CD4-positive, alpha-beta T cell (primary cell): ENCODE data around the gene AVEN. TPM values are rescaled to one million over a fixed set of nuclear protein-coding genes. Genes with fewer than 3 reads are reported as not detected.

Experiments used
- ATAC-seq: fragments of 200-7000 bp; cut with Tn5 transposase; one replicate; pipeline ENCODE4 v1.10.0; 2022; ENCODE audit warnings: mild to moderate bottlenecking; ENCODE audit not compliant: poor library complexity
- CTCF ChIA-PET: fragments of 350-600 bp; sonication (Branson Sonifier 250); formaldehyde crosslinking; loops from one replicate; lab custom pipeline; 2021; ENCODE audit warnings: antibody characterized with exemption, inconsistent platforms; lab: Charles Lee
- POLR2A ChIA-PET: fragments of 350-600 bp; sonication (Branson Sonifier 250); formaldehyde crosslinking; loops from one replicate; lab custom pipeline; 2021; ENCODE audit warnings: antibody characterized with exemption, inconsistent platforms; lab: Charles Lee
- DNase-seq, 14 experiments: peaks; one replicate each; pipeline ENCODE4 v3.0.0-alpha.2; 2013 to 2020; ENCODE audit warnings: mixed read lengths in 2 of 14
- H3K27ac ChIP-seq, 2 donors: one replicate each; pipeline versions ENCODE4 v1.5.1 to v1.7.0; 2013; ENCODE audit warnings: low read length in 2 of 2, low read depth in 1 of 2, mild to moderate bottlenecking in 1 of 2
- H3K27me3 ChIP-seq, 2 experiments: 1 replicate in 1 of 2; 2 replicates in 1 of 2; pipeline versions ENCODE4 v1.6.1 to v1.7.0; 2013; ENCODE audit warnings: low read length in 2 of 2, control low read depth in 1 of 2, mild to moderate bottlenecking in 1 of 2, moderate library complexity in 1 of 2; ENCODE audit not compliant: insufficient read depth in 2 of 2, control insufficient read depth in 1 of 2
- H3K36me3 ChIP-seq: one replicate; pipeline ENCODE4 v1.6.1; 2013; ENCODE audit warnings: low read length, control low read depth; ENCODE audit not compliant: insufficient read depth
- H3K4me1 ChIP-seq: one replicate; pipeline ENCODE4 v1.6.1; 2013; ENCODE audit warnings: low read length, control low read depth; ENCODE audit not compliant: insufficient read depth
- H3K4me3 ChIP-seq: one replicate; pipeline ENCODE4 v1.5.1; 2013; ENCODE audit warnings: mild to moderate bottlenecking, low read length, moderate library complexity
- H3K9me3 ChIP-seq, 2 experiments: 1 replicate in 1 of 2; 2 replicates in 1 of 2; pipeline versions ENCODE4 v1.6.1 to v1.7.0; 2013; ENCODE audit warnings: low read length in 2 of 2, mild to moderate bottlenecking in 2 of 2, control low read depth in 1 of 2, moderate library complexity in 1 of 2; ENCODE audit not compliant: control insufficient read depth in 1 of 2, insufficient read depth in 1 of 2
- H3K27ac Mint-ChIP-seq: one replicate; pipeline ENCODE4 v1.8.0; 2020; ENCODE audit warnings: mixed read lengths
- H3K27me3 Mint-ChIP-seq: one replicate; pipeline ENCODE4 v1.8.0; 2021; ENCODE audit warnings: mixed read lengths
- H3K36me3 Mint-ChIP-seq: one replicate; pipeline ENCODE4 v1.8.0; 2021; ENCODE audit warnings: low read depth, mixed read lengths
- H3K4me1 Mint-ChIP-seq: one replicate; pipeline ENCODE4 v1.8.0; 2021; ENCODE audit warnings: low read depth, mixed read lengths
- H3K4me3 Mint-ChIP-seq: one replicate; pipeline ENCODE4 v1.8.0; 2020; ENCODE audit warnings: mild to moderate bottlenecking, mixed read lengths
- H3K9me3 Mint-ChIP-seq: one replicate; pipeline ENCODE4 v1.8.0; 2020; ENCODE audit warnings: mixed read lengths
- intact Hi-C, 2 experiments: fragments of 100-400 bp; cut with DNase I in 1 of 2; cut with micrococcal nuclease in 1 of 2; formaldehyde crosslinking; loops; one replicate each; pipeline versions ENCODE4 v1.15.1 to v1.9.0; 2023 to 2025; cut with DNase I, micrococcal nuclease
- total RNA-seq, 174 experiments: library from RNA in 2 of 174; stranded (reverse) in 2 of 174; gene quantifications; one replicate each; pipeline ENCODE4 v1.2.3 and lab custom pipeline; 2021 to 2026
- TF ChIP-seq, protein P1 (sequence below): fragments of 200-600 bp; IDR thresholded peaks from one replicate; pipeline ENCODE4 v1.8.0; 2022; ENCODE audit warnings: antibody characterized with exemption, mild to moderate bottlenecking

AVEN gene
- total RNA-seq, 2 experiments from 2014 or later: 4.5 to 4.9 TPM

GRCh38 chr15:33844597-33844996 lies 194.4 kb downstream of the AVEN start:
- H3K27me3 Mint-ChIP-seq: peaks cover 32% of the 10 kb centered on the region
- TF ChIP-seq, protein P1, sequence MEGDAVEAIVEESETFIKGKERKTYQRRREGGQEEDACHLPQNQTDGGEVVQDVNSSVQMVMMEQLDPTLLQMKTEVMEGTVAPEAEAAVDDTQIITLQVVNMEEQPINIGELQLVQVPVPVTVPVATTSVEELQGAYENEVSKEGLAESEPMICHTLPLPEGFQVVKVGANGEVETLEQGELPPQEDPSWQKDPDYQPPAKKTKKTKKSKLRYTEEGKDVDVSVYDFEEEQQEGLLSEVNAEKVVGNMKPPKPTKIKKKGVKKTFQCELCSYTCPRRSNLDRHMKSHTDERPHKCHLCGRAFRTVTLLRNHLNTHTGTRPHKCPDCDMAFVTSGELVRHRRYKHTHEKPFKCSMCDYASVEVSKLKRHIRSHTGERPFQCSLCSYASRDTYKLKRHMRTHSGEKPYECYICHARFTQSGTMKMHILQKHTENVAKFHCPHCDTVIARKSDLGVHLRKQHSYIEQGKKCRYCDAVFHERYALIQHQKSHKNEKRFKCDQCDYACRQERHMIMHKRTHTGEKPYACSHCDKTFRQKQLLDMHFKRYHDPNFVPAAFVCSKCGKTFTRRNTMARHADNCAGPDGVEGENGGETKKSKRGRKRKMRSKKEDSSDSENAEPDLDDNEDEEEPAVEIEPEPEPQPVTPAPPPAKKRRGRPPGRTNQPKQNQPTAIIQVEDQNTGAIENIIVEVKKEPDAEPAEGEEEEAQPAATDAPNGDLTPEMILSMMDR: no peak
- Histone ChIP-seq H3K4me3 (no peak overlapping the region), H3K36me3 (no peaks in the 10 kb centered on the region), H3K27ac (no peak overlapping the region), H3K9me3 (no peaks in the 10 kb centered on the region), H3K27me3 (peaks cover 0 to 4% of the 10 kb centered on the region in 2 experiments), H3K4me1 (no peaks in the 10 kb centered on the region)
- ChIA-PET CTCF (no interaction called here), POLR2A (no interaction called here)
- no peaks in the 10 kb centered on the region for H3K4me1 Mint-ChIP-seq
- no peak for ATAC-seq
- intact Hi-C loops: no loop called here
- H3K4me3 Mint-ChIP-seq: no peak overlapping the region
- no peak for DNase-seq
- no peak overlapping the region for H3K27ac Mint-ChIP-seq
- no peaks in the 10 kb centered on the region for H3K9me3 Mint-ChIP-seq
- H3K36me3 Mint-ChIP-seq: no peaks in the 10 kb centered on the region

DNA sequence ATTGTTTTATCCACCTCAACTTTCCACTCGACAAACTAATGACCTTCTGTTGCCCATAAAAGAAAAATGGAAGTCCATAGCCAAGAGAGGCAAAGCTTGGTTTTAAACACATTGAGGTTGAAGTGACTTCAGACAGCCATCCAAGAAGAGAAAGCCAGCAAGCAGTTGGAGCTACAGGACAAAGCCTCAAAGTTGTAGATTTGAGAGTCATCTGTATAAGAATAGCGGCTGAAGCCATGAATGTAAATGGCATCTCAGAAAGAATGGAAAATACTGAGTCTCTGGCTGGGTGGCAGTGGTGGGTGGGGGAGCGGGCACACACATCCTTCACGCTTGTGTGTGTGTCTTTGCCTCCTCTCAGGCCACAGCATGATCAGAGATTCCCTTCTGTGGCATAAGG lies 194.8 kb downstream of the AVEN start:
- Histone ChIP-seq H3K27me3 (peaks cover 0 to 4% of the 10 kb centered on the region in 2 experiments), H3K27ac (no peak overlapping the region), H3K4me1 (no peaks in the 10 kb centered on the region), H3K36me3 (no peaks in the 10 kb centered on the region), H3K4me3 (no peak overlapping the region), H3K9me3 (no peaks in the 10 kb centered on the region)
- ChIA-PET CTCF (no interaction called here), POLR2A (no interaction called here)
- no peaks in the 10 kb centered on the region for H3K4me1 Mint-ChIP-seq
- H3K4me3 Mint-ChIP-seq: no peak overlapping the region
- TF ChIP-seq, protein P1: no peak
- DNase-seq (no peak), ATAC-seq (no peak)
- H3K27ac Mint-ChIP-seq: no peak overlapping the region
- intact Hi-C loops: no loop called here
- H3K9me3 Mint-ChIP-seq: no peaks in the 10 kb centered on the region
- H3K36me3 Mint-ChIP-seq: no peaks in the 10 kb centered on the region
- H3K27me3 Mint-ChIP-seq: peaks cover 35% of the 10 kb centered on the region

DNA sequence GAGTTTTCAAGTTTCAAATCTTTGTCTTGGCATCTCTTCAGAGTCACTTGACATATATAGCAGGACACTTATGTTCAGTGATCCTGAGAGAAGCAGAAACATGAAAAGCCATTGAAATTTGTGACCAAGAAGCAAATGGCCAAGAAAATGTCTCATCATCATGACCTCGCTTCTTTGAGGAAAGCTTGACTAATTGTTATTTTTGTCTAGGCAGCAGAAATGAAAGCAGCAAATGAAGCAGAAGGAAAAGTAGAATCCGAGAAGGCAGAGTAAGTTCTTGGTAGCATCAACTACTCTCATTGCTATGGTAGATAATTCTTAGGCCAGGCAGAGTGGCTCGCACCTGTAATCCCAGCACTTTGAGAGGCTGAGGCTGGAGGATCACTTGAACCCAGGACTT lies 198.4 kb downstream of the AVEN start:
- ATAC-seq: no peak

More for the DNA sequence above, 198.4 kb downstream of the AVEN start:
- ChIA-PET CTCF (no interaction called here), POLR2A (no interaction called here)
- Histone ChIP-seq H3K27me3 (no peaks in the 10 kb centered on the region), H3K36me3 (no peaks in the 10 kb centered on the region), H3K4me3 (no peak overlapping the region), H3K4me1 (no peaks in the 10 kb centered on the region), H3K27ac (no peak overlapping the region), H3K9me3 (no peaks in the 10 kb centered on the region)
- no peak for DNase-seq
- TF ChIP-seq, protein P1: no peak
- H3K36me3 Mint-ChIP-seq: no peaks in the 10 kb centered on the region
- intact Hi-C loops: no loop called here
- peaks cover 28% of the 10 kb centered on the region for H3K27me3 Mint-ChIP-seq
- H3K9me3 Mint-ChIP-seq: no peaks in the 10 kb centered on the region
- no peaks in the 10 kb centered on the region for H3K4me1 Mint-ChIP-seq
- no peak overlapping the region for H3K27ac Mint-ChIP-seq
- no peak overlapping the region for H3K4me3 Mint-ChIP-seq
